Testis (tissue), 3 donors: ENCODE measurements around the gene MAGI1. TPM values are rescaled to one million over a fixed set of nuclear protein-coding genes. Genes with fewer than 3 reads are reported as not detected.

Experiments used
- DNase-seq: peaks from one replicate; pipeline ENCODE4 v3.0.0-alpha.2; 2019
- H3K27ac ChIP-seq, 2 donors: fragments of 200-600 bp; sonication (generic); one replicate each; pipeline ENCODE4 v1.5.1; 2019
- H3K27me3 ChIP-seq: fragments of 200-600 bp; sonication (generic); one replicate; pipeline ENCODE4 v1.5.1; 2019
- H3K36me3 ChIP-seq: fragments of 200-600 bp; sonication (generic); one replicate; pipeline ENCODE4 v1.5.1; 2017; ENCODE audit warnings: low read depth; ENCODE audit errors: missing control alignments
- H3K4me1 ChIP-seq: fragments of 200-600 bp; sonication (generic); one replicate; pipeline ENCODE4 v1.5.1; 2019
- H3K4me3 ChIP-seq, 2 donors: fragments of 200-600 bp; sonication (generic); one replicate each; pipeline ENCODE4 v1.5.1; 2017 to 2019
- H3K9me3 ChIP-seq: fragments of 200-600 bp; sonication (generic); one replicate; pipeline ENCODE4 v1.5.1; 2017
- POLR2A ChIP-seq: fragments of 450-650 bp; IDR thresholded peaks from one replicate; pipeline ENCODE4 v1.6.1; 2017; ENCODE audit warnings: antibody characterized with exemption, mild to moderate bottlenecking, moderate library complexity
- WGBS, 2 donors: methylation state at CpG; one replicate each; pipeline ENCODE4 v1.1.5; 2018; 5-methylcytosine and 5-hydroxymethylcytosine counted together
- intact Hi-C: fragments of 100-400 bp; cut with DNase I; formaldehyde crosslinking; loops from one replicate; pipeline ENCODE4 v1.15.1; 2023; ENCODE audit warnings: low total_unique reads
- polyA plus RNA-seq: library from polyadenylated mRNA; stranded (reverse); fragments of 350-450 nt; fragmentation: Illumina TruSeq; extraction: RNeasy Lipid Tissue Mini Kit (QIAGEN cat#74804); gene quantifications from one replicate; pipeline ENCODE4 v1.2.3, GENCODE V29; 2014; ENCODE audit warnings: low read depth, low replicate concordance; ENCODE audit not compliant: insufficient read depth
- total RNA-seq, 2 donors: library from RNA; depleted of rRNA; stranded (reverse); fragments of >200 nt; gene quantifications; one replicate each; pipeline ENCODE4 v1.2.3, GENCODE V29; 2016
- TF ChIP-seq, protein P1 (sequence below), 3 experiments: fragments of 450-650 bp in 2 of 3; fragments of 200-600 bp in 1 of 3; sonication (generic) in 1 of 3; IDR thresholded peaks; one replicate each; pipeline ENCODE4 v1.5.1; 2016 to 2019; ENCODE audit warnings: antibody characterized with exemption in 3 of 3, mild to moderate bottlenecking in 2 of 3, moderate library complexity in 1 of 3

The MAGI1 gene
- total and polyA plus RNA-seq, 3 donors from 2014 or later: 55.4 to 60.4 (median 56.1) TPM

DNA sequence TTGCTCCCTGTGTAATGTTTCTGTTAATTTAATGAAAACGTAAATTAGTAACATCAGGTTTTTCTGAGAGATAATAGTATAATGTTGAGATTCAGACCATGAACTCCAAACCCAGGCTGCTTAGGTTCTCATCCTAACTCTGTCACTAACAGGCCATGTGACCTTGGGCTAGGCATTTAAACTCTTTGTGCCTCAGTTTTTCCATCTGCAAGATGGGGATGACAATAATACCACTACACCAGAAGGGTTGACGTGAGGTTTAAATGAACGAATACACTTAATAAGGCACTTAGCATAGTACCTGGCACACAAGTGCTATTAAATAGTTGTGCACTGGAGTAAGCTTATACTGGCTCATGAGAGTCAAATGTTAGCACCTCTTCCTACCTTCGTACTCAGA, 370.8 kb downstream of the MAGI1 start:
- no peaks in the 10 kb centered on the region for H3K4me1 ChIP-seq
- intact Hi-C loops: no loop called here
- no peaks in the 10 kb centered on the region for H3K9me3 ChIP-seq
- no peaks in the 10 kb centered on the region for H3K36me3 ChIP-seq
- no peak for TF ChIP-seq POLR2A
- TF ChIP-seq, protein P1, sequence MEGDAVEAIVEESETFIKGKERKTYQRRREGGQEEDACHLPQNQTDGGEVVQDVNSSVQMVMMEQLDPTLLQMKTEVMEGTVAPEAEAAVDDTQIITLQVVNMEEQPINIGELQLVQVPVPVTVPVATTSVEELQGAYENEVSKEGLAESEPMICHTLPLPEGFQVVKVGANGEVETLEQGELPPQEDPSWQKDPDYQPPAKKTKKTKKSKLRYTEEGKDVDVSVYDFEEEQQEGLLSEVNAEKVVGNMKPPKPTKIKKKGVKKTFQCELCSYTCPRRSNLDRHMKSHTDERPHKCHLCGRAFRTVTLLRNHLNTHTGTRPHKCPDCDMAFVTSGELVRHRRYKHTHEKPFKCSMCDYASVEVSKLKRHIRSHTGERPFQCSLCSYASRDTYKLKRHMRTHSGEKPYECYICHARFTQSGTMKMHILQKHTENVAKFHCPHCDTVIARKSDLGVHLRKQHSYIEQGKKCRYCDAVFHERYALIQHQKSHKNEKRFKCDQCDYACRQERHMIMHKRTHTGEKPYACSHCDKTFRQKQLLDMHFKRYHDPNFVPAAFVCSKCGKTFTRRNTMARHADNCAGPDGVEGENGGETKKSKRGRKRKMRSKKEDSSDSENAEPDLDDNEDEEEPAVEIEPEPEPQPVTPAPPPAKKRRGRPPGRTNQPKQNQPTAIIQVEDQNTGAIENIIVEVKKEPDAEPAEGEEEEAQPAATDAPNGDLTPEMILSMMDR (IDR thresholded peaks at IDR 0.05): no peak
- no peak overlapping the region for H3K4me3 ChIP-seq
- DNase-seq: no peak
- H3K27me3 ChIP-seq: no peaks in the 10 kb centered on the region
- H3K27ac ChIP-seq: no peak overlapping the region
- WGBS, 2 donors: 96 to 97% methylated on average over 4 of the region's 4 CpGs

- no peak for DNase-seq
- H3K27me3 ChIP-seq: no peaks in the 10 kb centered on the region
- no peaks in the 10 kb centered on the region for H3K9me3 ChIP-seq
- H3K27ac ChIP-seq: no peak overlapping the region
- intact Hi-C loops: no loop called here
- H3K4me1 ChIP-seq: no peaks in the 10 kb centered on the region
- H3K36me3 ChIP-seq: no peaks in the 10 kb centered on the region
- no peak overlapping the region for H3K4me3 ChIP-seq
- TF ChIP-seq, protein P1 (IDR thresholded peaks at IDR 0.05): no peak
- no peak for TF ChIP-seq POLR2A
- 77 to 94% methylated on average over 6 of the region's 6 CpGs for whole genome bisulfite sequencing, 2 donors
These were observed 372.1 kb downstream of the MAGI1 start for GRCh38 chr3:65666448-65667091.

- H3K4me1 ChIP-seq: no peaks in the 10 kb centered on the region
- no peak for DNase-seq
- TF ChIP-seq POLR2A: no peak
- TF ChIP-seq, protein P1 (IDR thresholded peaks at IDR 0.05): no peak
- intact Hi-C loops: no loop called here
- H3K27me3 ChIP-seq: no peaks in the 10 kb centered on the region
- no peaks in the 10 kb centered on the region for H3K9me3 ChIP-seq
- 96% methylated on average over 2 of the region's 2 CpGs for WGBS, 2 donors
- no peak overlapping the region for H3K4me3 ChIP-seq
- no peaks in the 10 kb centered on the region for H3K36me3 ChIP-seq
- no peak overlapping the region for H3K27ac ChIP-seq
These were observed 372.8 kb downstream of the MAGI1 start for GRCh38 chr3:65665915-65666314.

- Histone ChIP-seq H3K4me1 (no peaks in the 10 kb centered on the region), H3K27me3 (no peaks in the 10 kb centered on the region), H3K4me3 (no peak overlapping the region), H3K9me3 (no peaks in the 10 kb centered on the region), H3K36me3 (no peaks in the 10 kb centered on the region), H3K27ac (no peak overlapping the region)
- intact Hi-C loops: no loop called here
- no peak for TF ChIP-seq POLR2A
- TF ChIP-seq, protein P1 (IDR thresholded peaks at IDR 0.05): no peak
- 84 to 92% methylated on average over 2 of the region's 2 CpGs for WGBS, 2 donors
- no peak for DNase-seq
These were observed 373.8 kb downstream of the MAGI1 start for GRCh38 chr3:65664931-65665330.

GRCh38 chr3:65664446-65664845, 374.3 kb downstream of the MAGI1 start:
- Histone ChIP-seq H3K27me3 (no peaks in the 10 kb centered on the region), H3K4me3 (no peak overlapping the region), H3K9me3 (no peaks in the 10 kb centered on the region), H3K27ac (no peak overlapping the region), H3K36me3 (no peaks in the 10 kb centered on the region), H3K4me1 (no peaks in the 10 kb centered on the region)
- intact Hi-C loops: no loop called here
- TF ChIP-seq POLR2A: no peak
- TF ChIP-seq, protein P1 (IDR thresholded peaks at IDR 0.05): no peak
- 85% methylated on average over 3 of the region's 3 CpGs for WGBS, 2 donors
- no peak for DNase-seq
